ENCODE measurements around the gene ZFR2.
"Not testable (repeated sequence)": the region's sequence is repeated elsewhere in the genome, so short reads cannot be mapped to it uniquely, and the experiment has no call there.

The ZFR2 gene

GRCh38 chr19:3868770-3869456, at the start of gene ZFR2:
Gene ZFR2 (minus strand): TSS chr19:3869038. CDS start chr19:3869017, 21 bp downstream.
- peak in 20 of 56 donors; percentile 3 to 50 (median 15) for DNase-seq

GRCh38 chr19:3916033-3916432, 47.2 kb upstream of the ZFR2 start:
- DNase-seq = no peak

GRCh38 chr19:3914199-3914598, 45.4 kb upstream of the ZFR2 start:
- DNase-seq = no peak

GRCh38 chr19:3910105-3910504, 41.3 kb upstream of the ZFR2 start:
- DNase-seq = no peak

- no peak for DNase-seq
These were observed 39.6 kb upstream of the ZFR2 start for GRCh38 chr19:3908266-3909054.

- no peak for DNase-seq
These were observed 38.9 kb upstream of the ZFR2 start for GRCh38 chr19:3907626-3908265.

- DNase-seq = no peak
These were observed 35.4 kb upstream of the ZFR2 start for GRCh38 chr19:3904233-3904632.

GRCh38 chr19:3902317-3902973, 33.6 kb upstream of the ZFR2 start:
- DNase-seq = no peak

- no peak for DNase-seq
These were observed 30.9 kb upstream of the ZFR2 start for GRCh38 chr19:3899531-3900294.

- DNase-seq = no peak
These were observed 29.6 kb upstream of the ZFR2 start for GRCh38 chr19:3898426-3898825.

GRCh38 chr19:3897936-3898335, 29.1 kb upstream of the ZFR2 start:
- DNase-seq = no peak

GRCh38 chr19:3895788-3896187, 26.9 kb upstream of the ZFR2 start:
- no peak for DNase-seq

- DNase-seq = not testable (repeated sequence)
These were observed 26.1 kb upstream of the ZFR2 start for GRCh38 chr19:3894959-3895358.

GRCh38 chr19:3893509-3894179, 24.8 kb upstream of the ZFR2 start:
- DNase-seq = no peak

GRCh38 chr19:3890591-3890990, 21.8 kb upstream of the ZFR2 start:
- DNase-seq = peak in 19 of 56 donors; percentile 5 to 53 (median 23)

- DNase-seq = no peak
These were observed 13.2 kb upstream of the ZFR2 start for GRCh38 chr19:3882041-3882384.

- DNase-seq = peak in 7 of 56 donors; percentile 3 to 38 (median 15)
These were observed 12.6 kb upstream of the ZFR2 start for GRCh38 chr19:3881272-3882040.

- peak in 47 of 56 donors; percentile 6 to 83 (median 46) for DNase-seq
These were observed 11.8 kb upstream of the ZFR2 start, which contains the start of gene ATCAY for GRCh38 chr19:3880471-3881271. Gene ATCAY (plus strand): TSS chr19:3880685. CDS start chr19:3885768, 5,083 bp downstream.

- DNase-seq = no peak
These were observed 10.8 kb upstream of the ZFR2 start for GRCh38 chr19:3879656-3880055.

Measured in amygdala (tissue), 56 donors.